Lower lobe of right lung (tissue), 2 donors: ENCODE results near the gene SDF4. TPM values are rescaled to one million over a fixed set of nuclear protein-coding genes. Genes with fewer than 3 reads are reported as not detected.

Source experiments
- ATAC-seq, 2 donors: fragments of 200-7000 bp; cut with Tn5 transposase; one replicate each; pipeline ENCODE4 v1.9.1; 2020 to 2022; ENCODE audit warnings: mild to moderate bottlenecking in 2 of 2, moderate library complexity in 2 of 2
- DNase-seq: peaks from one replicate; pipeline ENCODE4 v3.0.0-alpha.2; 2020
- H3K27ac ChIP-seq: fragments of 200-600 bp; one replicate; pipeline ENCODE4 v1.8.0; 2022
- H3K27me3 ChIP-seq: fragments of 200-600 bp; one replicate; pipeline ENCODE4 v1.8.0; 2022; ENCODE audit warnings: low read depth
- H3K36me3 ChIP-seq: fragments of 200-600 bp; one replicate; pipeline ENCODE4 v1.8.0; 2022; ENCODE audit warnings: mild to moderate bottlenecking
- H3K4me1 ChIP-seq: fragments of 200-600 bp; one replicate; pipeline ENCODE4 v1.8.0; 2022
- H3K4me3 ChIP-seq: fragments of 200-600 bp; one replicate; pipeline ENCODE4 v1.8.0; 2022; ENCODE audit warnings: mild to moderate bottlenecking
- H3K9me3 ChIP-seq: fragments of 200-600 bp; one replicate; pipeline ENCODE4 v1.8.0; 2022
- intact Hi-C: fragments of 100-400 bp; cut with DNase I; formaldehyde crosslinking; loops from one replicate; pipeline ENCODE4 v1.11.0; 2022
- total RNA-seq: library from RNA; stranded (reverse); fragmentation: NEBNext Ultra II Directional; extraction: Animal tissue kit (Norgen Biotek cat#: 25700); gene quantifications from one replicate; pipeline ENCODE4 v1.2.1, GENCODE V29; 2021
- TF ChIP-seq, protein P1 (sequence below): fragments of 200-600 bp; IDR thresholded peaks from one replicate; pipeline ENCODE4 v1.8.0; 2022; ENCODE audit warnings: antibody characterized with exemption, mild to moderate bottlenecking
- donor health status: DM: no; HTN: yes; CAD: no; lungs with severe emphysema.

The SDF4 gene
- total RNA-seq, 1 donor from 2014 or later, result 127 TPM

DNA sequence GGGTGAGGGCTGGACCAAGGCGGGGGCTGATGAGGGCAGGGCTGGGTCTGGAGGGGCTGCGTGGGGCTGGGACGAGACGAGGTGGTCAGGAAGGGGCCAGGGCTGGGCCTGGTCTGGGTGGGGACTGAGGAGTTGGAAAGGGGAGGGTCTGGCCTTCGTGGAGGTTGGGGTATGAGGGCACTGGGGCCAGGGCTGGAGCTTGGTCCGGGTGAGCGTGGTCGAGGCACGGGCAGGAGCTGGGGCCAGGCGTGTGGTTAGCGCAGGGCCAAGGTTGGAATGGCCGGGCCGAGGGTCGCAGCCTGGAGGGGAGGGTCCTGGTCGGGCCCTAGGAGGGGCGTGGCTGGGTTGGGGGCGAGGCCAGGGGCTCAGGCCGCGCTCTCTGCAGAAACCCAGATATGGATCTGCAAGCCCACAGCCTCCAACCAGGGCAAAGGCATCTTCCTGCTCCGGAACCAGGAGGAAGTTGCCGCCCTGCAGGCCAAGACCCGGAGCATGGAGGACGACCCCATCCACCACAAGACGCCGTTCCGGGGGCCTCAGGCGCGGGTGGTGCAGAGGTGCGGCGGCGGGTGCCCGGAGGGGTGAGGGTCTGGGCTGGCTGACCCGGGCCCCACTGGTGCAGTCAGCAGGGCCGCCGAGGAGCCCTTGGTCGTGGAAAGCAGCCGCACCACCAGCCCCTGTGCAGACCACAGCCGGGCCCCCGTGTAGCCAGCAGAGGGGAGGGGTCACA is 49.1 kb downstream of the SDF4 start:
- Histone ChIP-seq H3K36me3 (no peaks in the 10 kb centered on the region), H3K4me1 (no peaks in the 10 kb centered on the region), H3K27ac (peak overlapping the region; percentile 31), H3K9me3 (no peaks in the 10 kb centered on the region), H3K4me3 (peak overlapping the region; percentile 29), H3K27me3 (peaks cover 20% of the 10 kb centered on the region)
- DNase-seq, result peak; percentile 43
- intact Hi-C loops, result no loop called here
- TF ChIP-seq, protein P1, sequence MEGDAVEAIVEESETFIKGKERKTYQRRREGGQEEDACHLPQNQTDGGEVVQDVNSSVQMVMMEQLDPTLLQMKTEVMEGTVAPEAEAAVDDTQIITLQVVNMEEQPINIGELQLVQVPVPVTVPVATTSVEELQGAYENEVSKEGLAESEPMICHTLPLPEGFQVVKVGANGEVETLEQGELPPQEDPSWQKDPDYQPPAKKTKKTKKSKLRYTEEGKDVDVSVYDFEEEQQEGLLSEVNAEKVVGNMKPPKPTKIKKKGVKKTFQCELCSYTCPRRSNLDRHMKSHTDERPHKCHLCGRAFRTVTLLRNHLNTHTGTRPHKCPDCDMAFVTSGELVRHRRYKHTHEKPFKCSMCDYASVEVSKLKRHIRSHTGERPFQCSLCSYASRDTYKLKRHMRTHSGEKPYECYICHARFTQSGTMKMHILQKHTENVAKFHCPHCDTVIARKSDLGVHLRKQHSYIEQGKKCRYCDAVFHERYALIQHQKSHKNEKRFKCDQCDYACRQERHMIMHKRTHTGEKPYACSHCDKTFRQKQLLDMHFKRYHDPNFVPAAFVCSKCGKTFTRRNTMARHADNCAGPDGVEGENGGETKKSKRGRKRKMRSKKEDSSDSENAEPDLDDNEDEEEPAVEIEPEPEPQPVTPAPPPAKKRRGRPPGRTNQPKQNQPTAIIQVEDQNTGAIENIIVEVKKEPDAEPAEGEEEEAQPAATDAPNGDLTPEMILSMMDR, result no peak
- ATAC-seq, result peak in 1 of 2 donors; percentile 6

DNA sequence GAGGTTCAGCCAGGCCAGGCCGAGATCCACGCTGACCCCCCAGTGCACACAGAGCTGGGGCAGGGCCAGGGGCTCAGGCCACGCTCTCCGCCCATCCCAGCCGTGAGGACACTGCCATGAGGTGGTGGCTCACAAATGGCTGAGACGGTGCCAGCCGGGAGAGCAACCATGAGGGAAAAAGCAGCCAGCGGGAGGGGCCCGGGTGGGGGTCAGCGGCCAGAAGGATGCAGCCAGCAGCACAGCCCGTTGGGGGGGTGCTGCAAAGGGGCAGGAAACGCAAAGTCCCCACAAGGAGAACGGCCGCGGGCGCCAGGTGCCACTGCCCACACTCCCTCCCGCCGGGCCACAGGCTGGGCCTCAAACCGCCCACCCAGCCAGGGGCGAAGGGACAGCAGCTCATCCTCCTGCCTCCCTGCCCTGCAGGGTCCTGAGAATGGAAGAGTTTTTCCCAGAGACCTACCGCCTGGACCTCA is 49.8 kb downstream of the SDF4 start:
- DNase-seq, result peak; percentile 44
- no peak overlapping the region for H3K27ac ChIP-seq

DNA sequence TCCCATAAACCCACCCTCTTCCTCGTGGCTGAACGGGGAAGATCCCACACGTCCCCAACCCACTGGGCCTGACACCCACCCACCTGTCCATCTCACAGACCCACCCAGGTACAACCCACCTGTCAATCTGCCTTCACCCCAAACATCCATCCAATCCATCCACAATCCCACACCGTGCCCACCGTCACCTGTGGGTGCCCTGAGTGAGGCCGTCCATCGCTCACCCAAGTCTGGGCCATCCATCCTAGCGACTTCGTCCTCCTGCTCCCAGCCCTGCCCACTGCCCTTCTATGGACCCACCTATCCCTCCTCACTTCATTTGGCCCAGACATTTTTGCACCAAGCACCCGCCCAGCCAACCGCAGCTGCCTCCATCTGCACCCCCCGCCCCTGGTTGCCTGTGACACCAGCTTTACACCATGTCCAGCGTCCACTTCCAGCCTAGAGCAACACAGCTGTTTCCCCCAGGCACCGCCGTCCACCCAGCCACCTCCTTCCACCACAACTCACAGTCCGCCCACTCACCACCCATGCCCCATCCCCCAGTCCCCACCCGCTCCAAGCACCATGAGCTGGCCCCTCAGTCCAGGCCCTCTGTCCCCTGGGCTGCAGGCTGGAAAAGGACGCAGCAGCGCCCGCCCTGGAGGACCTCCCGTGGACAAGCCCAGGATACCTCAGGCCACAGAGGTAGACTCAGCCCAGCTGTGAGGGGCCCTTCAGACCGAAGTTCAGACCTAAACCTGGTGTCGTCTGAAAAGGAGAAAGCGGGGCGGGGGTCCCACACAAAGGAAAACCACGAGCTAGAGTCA is 50.5 kb downstream of the SDF4 start:
- peaks cover 28% of the 10 kb centered on the region for H3K27me3 ChIP-seq
- intact Hi-C loops, result no loop called here
- TF ChIP-seq, protein P1, result no peak
- ATAC-seq (no peak), DNase-seq (peak; percentile 42)
- H3K9me3 ChIP-seq, result no peaks in the 10 kb centered on the region
- no peak overlapping the region for H3K27ac ChIP-seq
- H3K4me3 ChIP-seq, result no peak overlapping the region
- no peaks in the 10 kb centered on the region for H3K4me1 ChIP-seq
- no peaks in the 10 kb centered on the region for H3K36me3 ChIP-seq

More for the DNA sequence above, 49.8 kb downstream of the SDF4 start:
- H3K36me3 ChIP-seq, result no peaks in the 10 kb centered on the region
- H3K4me1 ChIP-seq, result no peaks in the 10 kb centered on the region
- no peak overlapping the region for H3K4me3 ChIP-seq
- TF ChIP-seq, protein P1, result no peak
- no peaks in the 10 kb centered on the region for H3K9me3 ChIP-seq
- intact Hi-C loops, result no loop called here
- no peak for ATAC-seq
- H3K27me3 ChIP-seq, result peaks cover 25% of the 10 kb centered on the region

DNA sequence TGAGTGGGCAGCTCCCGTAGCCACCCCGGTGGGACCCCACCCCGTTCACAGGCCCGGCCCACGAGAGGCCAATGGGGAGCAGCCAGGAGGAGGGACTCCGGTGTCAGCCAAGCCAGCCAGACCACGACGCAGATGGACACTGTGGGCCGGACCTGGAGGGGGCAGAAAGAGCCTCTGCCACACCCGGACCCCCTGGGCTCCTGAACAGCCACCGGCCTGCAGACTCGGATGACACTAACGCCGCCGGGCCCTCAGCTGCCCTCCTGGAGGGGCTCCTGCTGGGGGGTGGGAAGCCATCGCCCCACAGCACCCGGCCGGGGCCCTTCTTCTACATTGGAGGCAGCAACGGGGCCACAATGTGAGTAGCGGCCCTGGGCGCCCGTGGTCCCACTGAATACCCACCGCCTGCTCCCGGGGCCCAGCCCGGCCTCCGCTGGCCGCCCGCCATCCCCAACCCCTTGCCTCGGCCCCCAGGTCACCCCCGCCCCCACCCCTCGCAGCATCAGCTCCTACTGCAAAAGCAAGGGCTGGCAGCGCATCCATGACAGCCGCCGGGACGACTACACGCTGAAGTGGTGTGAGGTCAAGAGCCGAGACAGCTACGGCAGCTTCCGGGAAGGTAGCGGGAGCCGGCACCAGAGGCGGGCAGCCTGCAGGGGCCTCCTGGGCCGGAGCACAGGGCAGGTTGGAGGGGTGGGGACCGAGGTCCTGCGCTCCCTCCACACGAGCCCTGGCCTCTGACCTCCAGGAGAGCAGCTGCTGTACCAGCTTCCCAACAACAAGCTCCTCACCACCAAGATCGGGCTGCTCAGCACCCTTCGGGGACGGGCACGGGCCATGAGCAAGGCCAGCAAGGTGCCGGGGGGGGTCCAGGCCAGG is 51.6 kb downstream of the SDF4 start:
- peaks cover 30% of the 10 kb centered on the region for H3K27me3 ChIP-seq
- TF ChIP-seq, protein P1, result no peak
- no peak overlapping the region for H3K4me3 ChIP-seq
- ATAC-seq (no peak), DNase-seq (peak; percentile 43)
- H3K27ac ChIP-seq, result no peak overlapping the region
- H3K9me3 ChIP-seq, result no peaks in the 10 kb centered on the region
- intact Hi-C loops, result no loop called here
- H3K36me3 ChIP-seq, result no peaks in the 10 kb centered on the region
- H3K4me1 ChIP-seq, result no peaks in the 10 kb centered on the region

DNA sequence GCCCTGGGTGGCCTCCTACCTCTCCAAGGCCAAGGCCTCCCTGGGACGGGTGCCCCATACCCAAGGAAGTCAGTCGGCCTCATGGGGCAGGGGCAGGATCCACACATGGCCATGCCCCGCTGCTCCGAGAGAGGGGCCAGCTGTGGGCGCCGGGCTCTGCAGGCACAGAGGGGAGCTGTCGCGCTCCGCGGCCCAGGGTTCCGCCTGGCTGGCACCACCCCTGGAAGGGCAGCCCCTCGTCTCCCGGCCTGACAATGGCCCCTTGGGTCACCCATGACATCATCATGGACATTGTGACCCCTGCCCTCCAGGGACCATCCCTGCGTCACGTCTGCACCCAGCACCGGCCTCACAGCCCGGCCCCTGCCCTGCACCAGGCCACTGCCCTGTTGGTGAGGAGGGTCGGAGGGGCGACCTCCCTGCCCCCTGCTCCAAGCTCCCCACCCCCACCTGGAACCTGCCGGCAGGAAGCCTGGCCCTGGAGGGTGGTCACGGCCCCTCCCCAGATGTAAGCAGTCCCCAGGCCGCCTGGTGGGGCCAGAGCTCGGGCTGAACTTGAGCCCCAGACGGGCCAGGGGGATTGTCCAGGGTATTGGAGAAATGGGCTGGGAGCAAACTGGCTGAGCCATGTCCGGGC is 52.3 kb downstream of the SDF4 start:
- Histone ChIP-seq H3K9me3 (no peaks in the 10 kb centered on the region), H3K36me3 (no peaks in the 10 kb centered on the region), H3K4me3 (no peak overlapping the region), H3K27ac (no peak overlapping the region), H3K27me3 (peaks cover 30% of the 10 kb centered on the region), H3K4me1 (no peaks in the 10 kb centered on the region)
- intact Hi-C loops, result no loop called here
- ATAC-seq (no peak), DNase-seq (peak; percentile 42)
- TF ChIP-seq, protein P1, result no peak
